Measurements from ENCODE around the gene WDR37.

WDR37 gene

DNA sequence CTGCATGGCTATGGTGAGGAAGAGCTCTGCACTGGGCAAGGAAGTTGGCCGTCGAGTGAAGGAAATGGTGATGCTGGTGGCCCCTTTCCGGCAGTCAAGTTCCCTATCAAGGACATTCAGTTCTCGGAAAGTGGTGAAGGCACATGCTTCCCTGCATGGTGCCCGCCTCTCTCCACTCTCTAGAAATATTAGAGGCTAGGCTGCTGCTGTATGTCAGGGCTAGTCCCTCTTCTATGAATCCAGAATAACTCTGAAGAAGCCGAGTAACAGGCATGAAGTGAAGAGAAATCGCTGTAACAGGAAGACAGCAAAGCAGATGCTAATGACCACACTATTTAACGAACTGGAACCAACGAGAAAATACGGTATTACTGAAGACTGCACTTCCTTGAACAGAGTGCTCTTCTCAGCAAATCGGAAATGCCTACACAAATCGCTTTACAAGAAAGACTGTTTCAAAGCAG, 12.6 kb upstream of the WDR37 start:
- H3K9me3 ChIP-seq (ENCODE audit: control insufficient read depth, insufficient read depth, low read depth, low read length), result no peaks in the 10 kb centered on the region
- POLR2A ChIA-PET, result no interaction called here
- H3K27ac ChIP-seq (ENCODE audit: extremely low read depth, low read depth, low read length), result no peak overlapping the region
- peaks cover 38 to 43% of the 10 kb centered on the region in 2 experiments for H3K36me3 ChIP-seq (ENCODE audit: control insufficient read depth in 2 of 2, insufficient read depth in 1 of 2, low read length in 2 of 2)
- TF ChIP-seq, protein P1, sequence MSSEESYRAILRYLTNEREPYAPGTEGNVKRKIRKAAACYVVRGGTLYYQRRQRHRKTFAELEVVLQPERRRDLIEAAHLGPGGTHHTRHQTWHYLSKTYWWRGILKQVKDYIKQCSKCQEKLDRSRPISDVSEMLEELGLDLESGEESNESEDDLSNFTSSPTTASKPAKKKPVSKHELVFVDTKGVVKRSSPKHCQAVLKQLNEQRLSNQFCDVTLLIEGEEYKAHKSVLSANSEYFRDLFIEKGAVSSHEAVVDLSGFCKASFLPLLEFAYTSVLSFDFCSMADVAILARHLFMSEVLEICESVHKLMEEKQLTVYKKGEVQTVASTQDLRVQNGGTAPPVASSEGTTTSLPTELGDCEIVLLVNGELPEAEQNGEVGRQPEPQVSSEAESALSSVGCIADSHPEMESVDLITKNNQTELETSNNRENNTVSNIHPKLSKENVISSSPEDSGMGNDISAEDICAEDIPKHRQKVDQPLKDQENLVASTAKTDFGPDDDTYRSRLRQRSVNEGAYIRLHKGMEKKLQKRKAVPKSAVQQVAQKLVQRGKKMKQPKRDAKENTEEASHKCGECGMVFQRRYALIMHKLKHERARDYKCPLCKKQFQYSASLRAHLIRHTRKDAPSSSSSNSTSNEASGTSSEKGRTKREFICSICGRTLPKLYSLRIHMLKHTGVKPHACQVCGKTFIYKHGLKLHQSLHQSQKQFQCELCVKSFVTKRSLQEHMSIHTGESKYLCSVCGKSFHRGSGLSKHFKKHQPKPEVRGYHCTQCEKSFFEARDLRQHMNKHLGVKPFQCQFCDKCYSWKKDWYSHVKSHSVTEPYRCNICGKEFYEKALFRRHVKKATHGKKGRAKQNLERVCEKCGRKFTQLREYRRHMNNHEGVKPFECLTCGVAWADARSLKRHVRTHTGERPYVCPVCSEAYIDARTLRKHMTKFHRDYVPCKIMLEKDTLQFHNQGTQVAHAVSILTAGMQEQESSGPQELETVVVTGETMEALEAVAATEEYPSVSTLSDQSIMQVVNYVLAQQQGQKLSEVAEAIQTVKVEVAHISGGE (tag by site-specific recombination; conservative IDR thresholded peaks at IDR 0.05; ENCODE audit: low read depth), result no peak
- TF ChIP-seq ZNF76 (tag by site-specific recombination; IDR thresholded peaks at IDR 0.05; ENCODE audit: borderline replicate concordance, low read depth) (no peak), ZNF600 (tag by site-specific recombination; IDR thresholded peaks at IDR 0.05) (no peak), ZNF146 (tag by site-specific recombination; IDR thresholded peaks at IDR 0.05) (no peak), ZNF248 (tag by site-specific recombination; IDR thresholded peaks at IDR 0.05) (no peak), ZNF830 (tag by site-specific recombination; IDR thresholded peaks at IDR 0.05; ENCODE audit: low read depth) (no peak), ZNF664 (tag by site-specific recombination; IDR thresholded peaks at IDR 0.05) (no peak), KLF7 (tag by site-specific recombination; IDR thresholded peaks at IDR 0.05; ENCODE audit: borderline replicate concordance) (no peak), IKZF3 (tag by site-specific recombination; IDR thresholded peaks at IDR 0.05) (no peak), ZNF791 (tag by site-specific recombination; IDR thresholded peaks at IDR 0.05) (no peak), GLI2 (tag by site-specific recombination; IDR thresholded peaks at IDR 0.05; ENCODE audit: borderline replicate concordance, low read depth) (no peak), HOXC10 (CRISPR knock-in tag; IDR thresholded peaks at IDR 0.05) (no peak), ZNF571 (tag by site-specific recombination; IDR thresholded peaks at IDR 0.05) (no peak)
- TF ChIP-seq, protein P2, sequence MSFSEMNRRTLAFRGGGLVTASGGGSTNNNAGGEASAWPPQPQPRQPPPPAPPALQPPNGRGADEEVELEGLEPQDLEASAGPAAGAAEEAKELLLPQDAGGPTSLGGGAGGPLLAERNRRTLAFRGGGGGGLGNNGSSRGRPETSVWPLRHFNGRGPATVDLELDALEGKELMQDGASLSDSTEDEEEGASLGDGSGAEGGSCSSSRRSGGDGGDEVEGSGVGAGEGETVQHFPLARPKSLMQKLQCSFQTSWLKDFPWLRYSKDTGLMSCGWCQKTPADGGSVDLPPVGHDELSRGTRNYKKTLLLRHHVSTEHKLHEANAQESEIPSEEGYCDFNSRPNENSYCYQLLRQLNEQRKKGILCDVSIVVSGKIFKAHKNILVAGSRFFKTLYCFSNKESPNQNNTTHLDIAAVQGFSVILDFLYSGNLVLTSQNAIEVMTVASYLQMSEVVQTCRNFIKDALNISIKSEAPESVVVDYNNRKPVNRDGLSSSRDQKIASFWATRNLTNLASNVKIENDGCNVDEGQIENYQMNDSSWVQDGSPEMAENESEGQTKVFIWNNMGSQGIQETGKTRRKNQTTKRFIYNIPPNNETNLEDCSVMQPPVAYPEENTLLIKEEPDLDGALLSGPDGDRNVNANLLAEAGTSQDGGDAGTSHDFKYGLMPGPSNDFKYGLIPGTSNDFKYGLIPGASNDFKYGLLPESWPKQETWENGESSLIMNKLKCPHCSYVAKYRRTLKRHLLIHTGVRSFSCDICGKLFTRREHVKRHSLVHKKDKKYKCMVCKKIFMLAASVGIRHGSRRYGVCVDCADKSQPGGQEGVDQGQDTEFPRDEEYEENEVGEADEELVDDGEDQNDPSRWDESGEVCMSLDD (tag by site-specific recombination; IDR thresholded peaks at IDR 0.05), result no peak
- TF ChIP-seq, protein P3, sequence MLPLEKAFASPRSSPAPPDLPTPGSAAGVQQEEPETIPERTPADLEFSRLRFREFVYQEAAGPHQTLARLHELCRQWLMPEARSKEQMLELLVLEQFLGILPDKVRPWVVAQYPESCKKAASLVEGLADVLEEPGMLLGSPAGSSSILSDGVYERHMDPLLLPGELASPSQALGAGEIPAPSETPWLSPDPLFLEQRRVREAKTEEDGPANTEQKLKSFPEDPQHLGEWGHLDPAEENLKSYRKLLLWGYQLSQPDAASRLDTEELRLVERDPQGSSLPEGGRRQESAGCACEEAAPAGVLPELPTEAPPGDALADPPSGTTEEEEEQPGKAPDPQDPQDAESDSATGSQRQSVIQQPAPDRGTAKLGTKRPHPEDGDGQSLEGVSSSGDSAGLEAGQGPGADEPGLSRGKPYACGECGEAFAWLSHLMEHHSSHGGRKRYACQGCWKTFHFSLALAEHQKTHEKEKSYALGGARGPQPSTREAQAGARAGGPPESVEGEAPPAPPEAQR (tag by site-specific recombination; IDR thresholded peaks at IDR 0.05), result no peak
- TF ChIP-seq, protein P4, sequence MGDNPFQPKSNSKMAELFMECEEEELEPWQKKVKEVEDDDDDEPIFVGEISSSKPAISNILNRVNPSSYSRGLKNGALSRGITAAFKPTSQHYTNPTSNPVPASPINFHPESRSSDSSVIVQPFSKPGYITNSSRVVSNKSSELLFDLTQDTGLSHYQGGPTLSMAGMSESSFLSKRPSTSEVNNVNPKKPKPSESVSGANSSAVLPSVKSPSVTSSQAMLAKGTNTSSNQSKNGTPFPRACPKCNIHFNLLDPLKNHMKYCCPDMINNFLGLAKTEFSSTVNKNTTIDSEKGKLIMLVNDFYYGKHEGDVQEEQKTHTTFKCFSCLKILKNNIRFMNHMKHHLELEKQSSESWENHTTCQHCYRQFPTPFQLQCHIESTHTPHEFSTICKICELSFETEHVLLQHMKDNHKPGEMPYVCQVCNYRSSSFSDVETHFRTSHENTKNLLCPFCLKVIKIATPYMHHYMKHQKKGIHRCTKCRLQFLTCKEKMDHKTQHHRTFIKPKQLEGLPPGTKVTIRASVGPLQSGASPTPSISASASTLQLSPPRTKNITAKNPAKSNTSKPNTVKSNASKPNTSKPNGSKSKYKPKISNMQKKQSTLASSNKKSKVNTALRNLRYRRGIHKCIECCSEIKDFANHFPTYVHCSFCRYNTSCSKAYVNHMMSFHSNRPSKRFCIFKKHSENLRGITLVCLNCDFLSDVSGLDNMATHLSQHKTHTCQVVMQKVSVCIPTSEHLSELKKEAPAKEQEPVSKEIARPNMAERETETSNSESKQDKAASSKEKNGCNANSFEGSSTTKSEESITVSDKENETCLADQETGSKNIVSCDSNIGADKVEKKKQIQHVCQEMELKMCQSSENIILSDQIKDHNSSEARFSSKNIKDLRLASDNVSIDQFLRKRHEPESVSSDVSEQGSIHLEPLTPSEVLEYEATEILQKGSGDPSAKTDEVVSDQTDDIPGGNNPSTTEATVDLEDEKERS (tag by site-specific recombination; IDR thresholded peaks at IDR 0.05), result no peak
- TF ChIP-seq, protein P5, sequence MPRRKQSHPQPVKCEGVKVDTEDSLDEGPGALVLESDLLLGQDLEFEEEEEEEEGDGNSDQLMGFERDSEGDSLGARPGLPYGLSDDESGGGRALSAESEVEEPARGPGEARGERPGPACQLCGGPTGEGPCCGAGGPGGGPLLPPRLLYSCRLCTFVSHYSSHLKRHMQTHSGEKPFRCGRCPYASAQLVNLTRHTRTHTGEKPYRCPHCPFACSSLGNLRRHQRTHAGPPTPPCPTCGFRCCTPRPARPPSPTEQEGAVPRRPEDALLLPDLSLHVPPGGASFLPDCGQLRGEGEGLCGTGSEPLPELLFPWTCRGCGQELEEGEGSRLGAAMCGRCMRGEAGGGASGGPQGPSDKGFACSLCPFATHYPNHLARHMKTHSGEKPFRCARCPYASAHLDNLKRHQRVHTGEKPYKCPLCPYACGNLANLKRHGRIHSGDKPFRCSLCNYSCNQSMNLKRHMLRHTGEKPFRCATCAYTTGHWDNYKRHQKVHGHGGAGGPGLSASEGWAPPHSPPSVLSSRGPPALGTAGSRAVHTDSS (tag by site-specific recombination; IDR thresholded peaks at IDR 0.05), result no peak
- CTCF ChIA-PET, result no interaction called here
- no peak overlapping the region for H3K4me3 ChIP-seq (ENCODE audit: low read depth, low read length)
- H3K4me1 ChIP-seq (ENCODE audit: control insufficient read depth, insufficient read depth, low read length), result no peaks in the 10 kb centered on the region

Measured in HEK293 (cell line).